Heart right ventricle (tissue), 16 donors: ENCODE results near the gene SRSF3. TPM values are rescaled to one million over a fixed set of nuclear protein-coding genes. Genes with fewer than 3 reads are reported as not detected.
A peak's percentile ranks its signal among the peaks of the same experiment; 100 is the strongest.

Experiments used
- ATAC-seq, 8 donors: fragments of 200-7000 bp; cut with Tn5 transposase; one replicate each; pipeline ENCODE4 v1.9.1; 2020; ENCODE audit warnings: mild to moderate bottlenecking in 8 of 8, moderate library complexity in 8 of 8, moderate number of reproducible peaks in 1 of 8
- DNase-seq, 2 donors: peaks; one replicate each; pipeline ENCODE4 v3.0.0-alpha.2; 2020
- H3K27ac ChIP-seq, 10 donors: fragments of 200-600 bp; sonication (generic) in 2 of 10; one replicate each; pipeline versions ENCODE4 v1.5.0 to v1.8.0; 2020 to 2022; ENCODE audit warnings: mild to moderate bottlenecking in 3 of 10
- H3K27me3 ChIP-seq, 7 donors: fragments of 200-600 bp; one replicate each; pipeline ENCODE4 v1.8.0; 2021 to 2022; ENCODE audit warnings: mild to moderate bottlenecking in 2 of 7
- H3K36me3 ChIP-seq, 9 donors: fragments of 200-600 bp; sonication (generic) in 1 of 9; one replicate each; pipeline versions ENCODE4 v1.5.0 to v1.8.0; 2020 to 2022; ENCODE audit warnings: mild to moderate bottlenecking in 2 of 9
- H3K4me1 ChIP-seq, 9 donors: fragments of 200-600 bp; sonication (generic) in 1 of 9; one replicate each; pipeline versions ENCODE4 v1.5.0 to v1.8.0; 2020 to 2022; ENCODE audit warnings: mild to moderate bottlenecking in 4 of 9
- H3K4me3 ChIP-seq, 10 donors: fragments of 200-600 bp; sonication (generic) in 2 of 10; one replicate each; pipeline versions ENCODE4 v1.5.0 to v1.8.0; 2020 to 2022; ENCODE audit warnings: mild to moderate bottlenecking in 7 of 10, moderate library complexity in 2 of 10
- H3K9me3 ChIP-seq, 11 donors: fragments of 200-600 bp in 10 of 11; sonication (generic) in 2 of 11; one replicate each; pipeline versions ENCODE4 v1.5.0 to v1.8.0; 2013 to 2022; ENCODE audit warnings: mild to moderate bottlenecking in 2 of 11, control low read depth in 1 of 11, moderate library complexity in 1 of 11
- CTCF ChIP-seq, 9 donors: fragments of 200-600 bp; sonication (generic) in 2 of 9; IDR thresholded peaks; one replicate each; pipeline versions ENCODE4 v1.5.0 to v1.8.0; 2021 to 2022; ENCODE audit warnings: antibody characterized with exemption in 9 of 9, mild to moderate bottlenecking in 5 of 9, moderate library complexity in 1 of 9
- WGBS, 2 donors: extraction: QIAGEN DNeasy Blood & Tissue Kit; methylation state at CpG; one replicate each; pipeline ENCODE4 v1.1.7; 2013; ENCODE audit warnings: inconsistent platforms in 1 of 2; 5-methylcytosine and 5-hydroxymethylcytosine counted together
- intact Hi-C, 10 donors: fragments of 100-400 bp; cut with DNase I; formaldehyde crosslinking; loops; one replicate each; pipeline versions ENCODE4 v1.11.1 to v1.14.2; 2022
- polyA plus RNA-seq, 2 donors: library from polyadenylated mRNA; stranded (reverse); fragments of 200-250 nt; gene quantifications; one replicate each; pipeline ENCODE4 v1.2.3, GENCODE V29; 2013
- total RNA-seq, 10 donors: library from RNA; stranded (reverse); fragmentation: NEBNext Ultra II Directional in 3 of 10; extraction: Animal tissue kit (Norgen Biotek cat#: 25700) in 3 of 10; gene quantifications; one replicate each; pipeline versions ENCODE4 v1.2.1 to v1.2.4, GENCODE V29; 2021 to 2023
- donor health status: Arrhythmogenic right ventricular cardiomyopathy.
- donor health status: ischemic (EF 13 %, LVEDD 7.1; RV severe dilation, severe dysfunction).
- donor health status: healthy with polysubstance abuse.
- donor health status: DM: no; HTN: yes; CAD: no.
- donor health status: DM: no; HTN: no; CAD: no.
- donor health status: ischemic (EF 25% LVEDD 6.9; RV normal size, moderate dysfunction).
- donor health status: ischemic (EF 25% LVEDD 5.7; RV mildly dilated, moderate dysfunction).
- donor health status: healthy.
- donor health status: DM: yes; HTN: yes; CAD: no.
- donor health status: Ischemic cardiomyopathy.
- donor health status: ischemic (EF 35%, LVEDD 5.7; RV mildly dilated, moderate dysfunction).
- donor health status: nonischemic (EF 11% LVEDD 7.7; RV severe dilation, severe dysfunction).
- donor health status: DM: yes; HTN: yes; CAD: no.
- donor health status: PGD.
- donor health status: ischemic (EF 29% LVEDD 5.4; RV normal size, mild dysfunction).
- donor health status: nonischemic (EF 23%, LVEDD 6.1; RV moderate dilation, normal function).

Gene SRSF3
- total and polyA plus RNA-seq, 12 donors: 105 to 196 (median 131) TPM

DNA sequence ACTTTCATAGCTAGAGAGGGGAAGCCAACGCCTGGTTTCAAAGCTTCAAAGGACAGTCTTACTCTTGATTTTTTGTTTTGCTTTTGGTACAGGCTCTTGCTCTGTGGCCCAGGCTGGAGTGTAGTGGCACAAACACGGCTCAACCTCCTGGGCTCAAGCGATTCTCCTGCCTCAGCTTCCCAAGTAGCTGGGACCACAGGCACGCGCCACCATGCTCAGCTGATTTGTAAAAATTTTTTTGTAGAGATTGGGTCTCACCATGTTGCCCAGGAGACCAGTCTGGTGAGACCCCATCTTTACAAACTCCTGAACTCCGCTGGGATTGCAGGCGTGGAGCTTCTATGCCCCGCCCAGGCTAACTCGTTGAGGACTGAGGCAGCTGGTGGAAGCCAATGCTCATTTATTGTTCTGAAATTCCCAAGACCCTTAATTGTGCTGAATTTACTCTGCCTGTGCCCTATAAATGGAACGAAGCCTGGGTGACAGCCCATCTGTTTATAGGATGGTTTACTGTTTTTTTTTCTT is 18.0 kb downstream of the SRSF3 start:
- no peaks in the 10 kb centered on the region for H3K27me3 ChIP-seq
- 94 to 97% methylated on average over 10 of the region's 10 CpGs for whole genome bisulfite sequencing, 2 donors
- H3K27ac ChIP-seq: no peak overlapping the region
- H3K36me3 ChIP-seq: peaks cover 0 to 75% (median 34%) of the 10 kb centered on the region in 9 donors
- ATAC-seq (no peak), DNase-seq (no peak)
- no peak for TF ChIP-seq CTCF (IDR thresholded peaks at IDR 0.05)
- intact Hi-C loops: loop anchor here in 3 of 10 donors (10.0 kb wide), 3 partner anchors 113 to 243 kb away; no protein-coding TSS in a partner anchor
- no peaks in the 10 kb centered on the region for H3K9me3 ChIP-seq
- H3K4me3 ChIP-seq: no peak overlapping the region
- H3K4me1 ChIP-seq: peaks cover 5 to 59% (median 47%) of the 10 kb centered on the region in 9 donors

GRCh38 chr6:36613200-36613995 is 19.2 kb downstream of the SRSF3 start:
- intact Hi-C loops: loop anchor here in 3 of 10 donors (10.0 kb wide), 3 partner anchors 111 to 241 kb away; no protein-coding TSS in a partner anchor
- ATAC-seq (no peak), DNase-seq (no peak)
- Histone ChIP-seq H3K4me1 (peaks cover 5 to 54% (median 39%) of the 10 kb centered on the region in 9 donors), H3K27ac (no peak overlapping the region), H3K36me3 (peaks cover 0 to 62% (median 24%) of the 10 kb centered on the region in 9 donors), H3K4me3 (no peak overlapping the region), H3K9me3 (no peaks in the 10 kb centered on the region), H3K27me3 (no peaks in the 10 kb centered on the region)
- TF ChIP-seq CTCF (IDR thresholded peaks at IDR 0.05): no peak
- WGBS, 2 donors: 90% methylated on average over 9 of the region's 9 CpGs

DNA sequence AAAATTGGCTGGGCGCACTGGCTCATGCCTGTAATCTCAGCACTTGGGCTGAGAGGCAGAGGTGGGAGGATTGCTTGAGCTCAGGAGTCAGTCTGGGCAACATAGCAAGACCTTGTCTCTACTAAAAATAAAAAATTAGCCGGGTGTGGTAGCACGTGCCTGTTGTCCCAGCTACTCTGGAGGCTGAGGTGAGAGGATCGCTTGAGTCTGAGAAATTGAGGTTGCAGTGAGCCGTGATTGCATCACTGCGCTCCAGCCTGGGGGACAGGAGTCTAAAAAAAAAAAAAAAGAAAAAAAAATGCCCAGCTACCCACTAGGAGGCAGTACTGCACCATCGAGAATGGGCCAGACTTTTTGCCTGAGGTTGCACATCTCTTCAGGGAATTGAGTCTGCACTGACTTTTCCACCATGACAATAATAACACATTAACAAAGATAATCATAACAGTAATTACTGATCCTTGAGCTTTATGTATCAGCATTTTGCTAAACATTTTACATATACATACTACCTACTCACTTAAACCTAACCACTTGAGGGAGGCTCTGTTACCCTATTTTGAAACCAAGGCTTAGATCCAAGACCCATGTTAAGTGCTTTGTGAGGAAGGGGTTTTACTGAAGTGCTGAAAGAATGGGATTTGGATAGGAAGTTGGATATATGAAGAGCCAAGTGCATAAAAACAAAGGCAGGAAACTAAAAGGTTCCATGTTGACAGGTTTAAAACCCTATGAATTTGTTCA is 21.0 kb downstream of the SRSF3 start:
- ATAC-seq (peak in 7 of 8 donors; percentile 45 to 82 (median 73)), DNase-seq (no peak)
- peaks cover 2 to 46% (median 25%) of the 10 kb centered on the region in 9 donors for H3K4me1 ChIP-seq
- no peak overlapping the region for H3K4me3 ChIP-seq
- peaks cover 0 to 44% (median 24%) of the 10 kb centered on the region in 9 donors for H3K36me3 ChIP-seq
- 41% methylated on average over 7 of the region's 7 CpGs for WGBS, 2 donors
- no peaks in the 10 kb centered on the region for H3K27me3 ChIP-seq
- H3K27ac ChIP-seq: peak overlapping the region in 4 of 10 donors; percentile 11 to 32 (median 20)
- H3K9me3 ChIP-seq: no peaks in the 10 kb centered on the region
- peak; percentile 47 to 73 (median 65) for TF ChIP-seq CTCF (IDR thresholded peaks at IDR 0.05)
- intact Hi-C loops: loop anchor here in 5 of 10 donors (1.0 to 10.0 kb wide), 5 partner anchors 110 to 240 kb away; no protein-coding TSS in a partner anchor
